IMR-90 (cell line): ENCODE results near the gene PPP2R5E. TPM values are rescaled to one million over a fixed set of nuclear protein-coding genes. Genes with fewer than 3 reads are reported as not detected.

ENCODE experiments used
- ATAC-seq: fragments of 200-7000 bp; cut with Tn5 transposase; 2 replicates; pipeline ENCODE4 v1.9.1; 2020; ENCODE audit warnings: low read depth, mild to moderate bottlenecking, moderate library complexity
- BruUV-seq: library from RNA; stranded (reverse); fragments of 400-500 nt; replicated peaks from 2 replicates; lab custom pipeline; 2021; lab: Mats Ljungman, UMichigan
- CTCF ChIA-PET: fragments of 300-600 bp; formaldehyde crosslinking; extraction: SDS; loops from one replicate; lab custom pipeline; 2021; ENCODE audit warnings: antibody characterized with exemption; lab: Yijun Ruan, JAX
- POLR2A ChIA-PET: fragments of 300-600 bp; sonication (Branson Sonifier 250); formaldehyde crosslinking; loops from one replicate; lab custom pipeline; 2022; ENCODE audit warnings: antibody characterized with exemption; ENCODE audit not compliant: unreplicated experiment; lab: Charles Lee
- DNase-seq: peaks from one replicate; pipeline ENCODE4 v3.0.0; 2013
- H2AFZ ChIP-seq: replicated peaks from 2 replicates; pipeline ENCODE3; 2013; ENCODE audit warnings: low read length, mild to moderate bottlenecking; ENCODE audit not compliant: poor library complexity
- H2AK5ac ChIP-seq: 2 replicates; pipeline ENCODE4 v1.6.1; 2013; ENCODE audit warnings: low read depth, low read length, inconsistent platforms
- H2AK9ac ChIP-seq: replicated peaks from 2 replicates; pipeline ENCODE3; 2013; ENCODE audit warnings: mild to moderate bottlenecking, low read depth, low read length, moderate library complexity; ENCODE audit not compliant: poor library complexity
- H2BK120ac ChIP-seq: 2 replicates; pipeline ENCODE4 v1.6.1; 2013; ENCODE audit warnings: low read depth, low read length, inconsistent platforms
- H2BK15ac ChIP-seq: 3 replicates; pipeline ENCODE4 v1.6.1; 2013; ENCODE audit warnings: low read depth, low read length, inconsistent platforms
- H2BK20ac ChIP-seq: 2 replicates; pipeline ENCODE4 v1.6.1; 2013; ENCODE audit warnings: low read depth, mild to moderate bottlenecking, inconsistent platforms, low read length, moderate library complexity
- H2BK5ac ChIP-seq: 2 replicates; pipeline ENCODE4 v1.6.1; 2013; ENCODE audit warnings: mild to moderate bottlenecking, low read depth, low read length, inconsistent platforms; ENCODE audit not compliant: poor library complexity, severe bottlenecking
- H3K14ac ChIP-seq: replicated peaks from 2 replicates; pipeline ENCODE4 v1.6.1; 2013; ENCODE audit warnings: low read depth, low read length, inconsistent platforms
- H3K18ac ChIP-seq: 2 replicates; pipeline ENCODE4 v1.6.1; 2013; ENCODE audit warnings: low read depth, low read length, control low read depth
- H3K23ac ChIP-seq: 2 replicates; pipeline ENCODE4 v1.6.1; 2013; ENCODE audit warnings: low read depth, low read length, inconsistent platforms
- H3K27ac ChIP-seq: 2 replicates; pipeline ENCODE4 v1.5.1; 2013; ENCODE audit warnings: mild to moderate bottlenecking, control low read depth, low read length; ENCODE audit not compliant: insufficient read depth
- H3K27me3 ChIP-seq: 2 replicates; pipeline ENCODE4 v1.6.1; 2013; ENCODE audit warnings: low read length; ENCODE audit not compliant: control insufficient read depth, insufficient read depth
- H3K36me3 ChIP-seq: 2 replicates; pipeline ENCODE4 v1.6.1; 2013; ENCODE audit warnings: low read length, mixed read lengths; ENCODE audit not compliant: control insufficient read depth, insufficient read depth
- H3K4ac ChIP-seq: 2 replicates; pipeline ENCODE4 v1.6.1; 2013; ENCODE audit warnings: low read depth, low read length, inconsistent platforms
- H3K4me1 ChIP-seq: 2 replicates; pipeline ENCODE4 v1.6.1; 2013; ENCODE audit warnings: low read length, mixed read lengths; ENCODE audit not compliant: control insufficient read depth, insufficient read depth
- H3K4me2 ChIP-seq: 2 replicates; pipeline ENCODE4 v1.6.1; 2013; ENCODE audit warnings: low read depth, mild to moderate bottlenecking, control low read depth, low read length, moderate library complexity
- H3K4me3 ChIP-seq: 2 replicates; pipeline ENCODE4 v1.5.1; 2013; ENCODE audit warnings: low read depth, mild to moderate bottlenecking, control low read depth, low read length, moderate library complexity; ENCODE audit not compliant: insufficient read depth
- H3K56ac ChIP-seq: 2 replicates; pipeline ENCODE4 v1.6.1; 2013; ENCODE audit warnings: low read length, inconsistent platforms; ENCODE audit not compliant: insufficient read depth; ENCODE audit errors: extremely low read depth
- H3K79me1 ChIP-seq, 2 experiments: 2 replicates each; pipeline ENCODE4 v1.6.1; 2013; ENCODE audit warnings: low read length in 2 of 2, inconsistent platforms in 1 of 2, low read depth in 1 of 2
- H3K9ac ChIP-seq: 2 replicates; pipeline ENCODE4 v1.6.1; 2013; ENCODE audit warnings: low read depth, low read length, control low read depth
- H3K9me1 ChIP-seq: 2 replicates; pipeline ENCODE4 v1.6.1; 2013; ENCODE audit warnings: low read length, inconsistent platforms; ENCODE audit not compliant: insufficient read depth
- H3K9me3 ChIP-seq: 2 replicates; pipeline ENCODE4 v1.6.1; 2013; ENCODE audit warnings: low read length; ENCODE audit not compliant: control insufficient read depth, insufficient read depth
- H4K20me1 ChIP-seq: 2 replicates; pipeline ENCODE4 v1.6.1; 2013; ENCODE audit warnings: low read length, inconsistent platforms; ENCODE audit not compliant: insufficient read depth
- H4K5ac ChIP-seq: 2 replicates; pipeline ENCODE4 v1.6.1; 2013; ENCODE audit warnings: mild to moderate bottlenecking, low read depth, low read length, control low read depth
- H4K8ac ChIP-seq, 2 experiments: 2 replicates each; pipeline ENCODE4 v1.6.1; 2013; ENCODE audit warnings: low read depth in 2 of 2, low read length in 2 of 2, control low read depth in 1 of 2, inconsistent platforms in 1 of 2
- H4K91ac ChIP-seq: 2 replicates; pipeline ENCODE4 v1.6.1; 2013; ENCODE audit warnings: low read depth, low read length, inconsistent platforms; ENCODE audit not compliant: insufficient read depth
- ELK1 ChIP-seq: fragments of 150-350 bp; IDR thresholded peaks from 2 replicates; pipeline ENCODE4 v1.6.1; 2016; ENCODE audit warnings: low read depth, mild to moderate bottlenecking, low read length, moderate library complexity, borderline replicate concordance
- MXI1 ChIP-seq: IDR thresholded peaks from 2 replicates; pipeline ENCODE4 v1.6.1; 2012; ENCODE audit warnings: low read depth, mild to moderate bottlenecking, low read length, moderate library complexity, borderline replicate concordance
- NFE2L2 ChIP-seq: fragments of 150-350 bp; IDR thresholded peaks from 2 replicates; pipeline ENCODE4 v1.6.1; 2016; ENCODE audit warnings: low read depth, mild to moderate bottlenecking, low read length
- USF2 ChIP-seq: fragments of 150-350 bp; IDR thresholded peaks from 2 replicates; pipeline ENCODE4 v1.6.1; 2017; ENCODE audit warnings: mild to moderate bottlenecking, antibody characterized with exemption, low read length, low read depth
- WGBS, 2 experiments: methylation state at CpG; one replicate each; pipeline versions ENCODE4 v1.1.5 to v1.1.7; 2013; ENCODE audit warnings: missing lambda C conversion rate in 2 of 2; ENCODE audit not compliant: insufficient read length in 1 of 2; ENCODE audit errors: extremely low coverage in 2 of 2; 5-methylcytosine and 5-hydroxymethylcytosine counted together
- dilution Hi-C: fragments of 300-500 bp; cut with HindIII; formaldehyde crosslinking; loops from one replicate; pipeline ENCODE4 v1.14.3; 2018; ENCODE audit warnings: low sequenced_read_pairs; ENCODE audit not compliant: unreplicated experiment
- in situ Hi-C: fragments of 300-500 bp; cut with MboI; formaldehyde crosslinking; loops from 3 replicates; pipeline ENCODE4 v1.14.3; 2019; ENCODE audit warnings: low sequenced_read_pairs, inconsistent platforms, mixed read lengths
- intact Hi-C: fragments of 100-400 bp; cut with micrococcal nuclease; formaldehyde crosslinking; loops from 2 replicates; pipeline ENCODE4 v1.10.0; 2022
- polyA plus RNA-seq, 3 experiments: library from polyadenylated mRNA; depleted of rRNA; stranded (reverse); fragments of >200 nt; gene quantifications; 2 replicates each; pipeline ENCODE4 v1.2.3, GENCODE V29; 2012; ENCODE audit warnings: low replicate concordance in 1 of 3
- total RNA-seq: library from RNA; depleted of rRNA; stranded (reverse); fragments of >200 nt; gene quantifications from 2 replicates; pipeline ENCODE4 v1.2.3, GENCODE V29; 2012

Gene PPP2R5E
- total and polyA plus RNA-seq, 2 of the 4 experiments (the other 2 are of a cell fraction): 9.7 to 12.2 TPM

GRCh38 chr14:63563370-63564026, 20.3 kb upstream of the PPP2R5E start:
- no peak overlapping the region for H2BK120ac ChIP-seq
- H3K4me1 ChIP-seq: no peaks in the 10 kb centered on the region
- no peak overlapping the region for H4K91ac ChIP-seq
- H3K4me2 ChIP-seq: no peak overlapping the region
- H3K27me3 ChIP-seq: peaks cover 4% of the 10 kb centered on the region; the same call in 1 of the 2 replicates
- no peak for ATAC-seq
- H3K36me3 ChIP-seq: no peaks in the 10 kb centered on the region
- no peak overlapping the region for H2AK5ac ChIP-seq
- H3K9me3 ChIP-seq: no peaks in the 10 kb centered on the region
- H2AFZ ChIP-seq: no peak overlapping the region
- BruUV-seq: no TSS peak
- in situ Hi-C loops: loop anchor here (25.0 kb wide), 1 partner anchor 1401 kb away; no protein-coding TSS in a partner anchor
- TF ChIP-seq MXI1 (no peak), NFE2L2 (no peak), ELK1 (no peak), USF2 (no peak)
- DNase-seq: peak; percentile 30
- no peak overlapping the region for H2BK15ac ChIP-seq
- H2AK9ac ChIP-seq: no peak overlapping the region
- no peaks in the 10 kb centered on the region for H3K79me1 ChIP-seq
- H3K18ac ChIP-seq: no peak overlapping the region
- no peak overlapping the region for H2BK5ac ChIP-seq
- no peak overlapping the region for H3K4me3 ChIP-seq
- H3K9ac ChIP-seq: no peak overlapping the region
- no peak overlapping the region for H3K23ac ChIP-seq
- CTCF ChIA-PET: no interaction called here
- 61% methylated on average over 5 of the region's 7 CpGs; no CpG with 5 or more reads in 1 of the 2 experiments for WGBS, 2 experiments
- no peak overlapping the region for H3K27ac ChIP-seq
- dilution Hi-C loops: no loop called here
- no peak overlapping the region for H4K5ac ChIP-seq
- intact Hi-C loops: no loop called here
- no peak overlapping the region for H3K56ac ChIP-seq
- H3K4ac ChIP-seq: no peak overlapping the region
- no peak overlapping the region for H4K8ac ChIP-seq
- H3K14ac ChIP-seq: no peak overlapping the region
- H2BK20ac ChIP-seq: no peak overlapping the region
- H3K9me1 ChIP-seq: no peaks in the 10 kb centered on the region
- POLR2A ChIA-PET: no interaction called here
- no peaks in the 10 kb centered on the region for H4K20me1 ChIP-seq
